AG09319 (cell line): ENCODE data around the gene NRF1.

Source experiments
- DNase-seq: peaks from one replicate; pipeline ENCODE4 v3.0.0-alpha.2; 2010; ENCODE audit warnings: low read depth; ENCODE audit errors: extremely low read depth
- CTCF ChIP-seq: IDR thresholded peaks from 2 replicates; pipeline ENCODE4 v1.5.1; 2011; ENCODE audit warnings: low read depth, mild to moderate bottlenecking, inconsistent platforms, low read length, moderate library complexity

Gene NRF1

GRCh38 chr7:129774359-129774758 lies 162.8 kb downstream of the NRF1 start:
- no peak for DNase-seq
- no peak for TF ChIP-seq CTCF

- no peak for TF ChIP-seq CTCF
These were observed 163.6 kb downstream of the NRF1 start for GRCh38 chr7:129774871-129775694.

DNA sequence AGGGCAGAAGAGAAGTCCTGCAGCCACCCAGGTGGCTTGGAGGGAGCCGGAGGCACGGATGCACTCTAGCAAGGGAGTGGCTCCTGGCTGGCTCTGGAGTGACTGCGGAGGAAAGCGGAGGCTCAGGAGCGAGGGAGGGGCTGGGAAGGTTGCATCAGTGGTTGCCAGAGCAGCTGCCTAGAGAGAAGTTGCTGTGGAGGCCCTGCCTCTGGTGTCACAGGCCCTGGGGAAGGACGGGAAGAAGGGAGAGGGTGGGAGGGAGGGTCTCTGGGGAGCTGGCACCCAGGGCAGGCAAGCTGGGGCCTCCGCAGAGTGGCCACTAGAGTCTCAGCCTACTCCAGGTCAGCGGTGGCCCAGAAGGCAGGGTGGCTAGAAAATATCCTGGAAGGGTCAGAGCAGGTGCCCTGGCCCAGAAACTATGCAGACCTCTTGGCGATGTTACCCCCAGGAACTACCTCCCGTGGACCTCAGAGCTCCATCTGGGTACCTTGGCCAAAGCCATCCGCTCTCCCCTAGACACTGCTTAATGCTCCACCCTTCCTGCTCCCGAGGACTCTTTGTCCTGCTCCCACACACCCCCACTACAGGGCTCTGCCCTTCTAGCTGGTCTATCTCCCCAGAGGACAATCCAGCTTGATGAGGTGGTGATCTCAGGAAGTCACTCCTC lies 164.3 kb downstream of the NRF1 start:
- no peak for DNase-seq
- TF ChIP-seq CTCF: no peak

More at GRCh38 chr7:129774871-129775694, 163.6 kb downstream of the NRF1 start:
- no peak for DNase-seq

GRCh38 chr7:129776362-129776722 lies 164.8 kb downstream of the NRF1 start:
- TF ChIP-seq CTCF: no peak
- DNase-seq: no peak

GRCh38 chr7:129777195-129777844 lies 165.8 kb downstream of the NRF1 start:
- DNase-seq: no peak
- TF ChIP-seq CTCF: no peak

- no peak for TF ChIP-seq CTCF
- DNase-seq: no peak
These were observed 166.7 kb downstream of the NRF1 start for GRCh38 chr7:129777993-129778769.
